H1 (cell line): ENCODE data around the gene PTPRE. TPM values are rescaled to one million over a fixed set of nuclear protein-coding genes. Genes with fewer than 3 reads are reported as not detected.

ENCODE experiments used
- CTCF ChIA-PET: fragments of 300-600 bp; sonication (Branson Sonifier 250); formaldehyde crosslinking; loops from one replicate; lab custom pipeline; 2021; ENCODE audit not compliant: partially characterized antibody; lab: Charles Lee
- POLR2A ChIA-PET: fragments of 300-600 bp; sonication (Branson Sonifier 250); formaldehyde crosslinking; loops from one replicate; lab custom pipeline; 2021; ENCODE audit warnings: inconsistent platforms; ENCODE audit not compliant: partially characterized antibody; lab: Charles Lee
- DNase-seq, 2 experiments: peaks; one replicate each; pipeline versions ENCODE4 v3.0.0 to v3.0.0-alpha.2; 2010 to 2022; ENCODE audit warnings: low spot score in 2 of 2, low read depth in 1 of 2, mixed read lengths in 1 of 2
- FAIRE-seq: peaks from 2 replicates; lab custom pipeline; 2011; peaks lifted over from hg19 to GRCh38; lab: Jason Lieb, UNC
- H2AFZ ChIP-seq: 2 replicates; pipeline ENCODE4 v1.8.1; 2012; ENCODE audit warnings: low read length, inconsistent platforms
- H2AK5ac ChIP-seq: 2 replicates; pipeline ENCODE4 v1.6.1; 2013; ENCODE audit warnings: low read depth, low read length
- H2BK120ac ChIP-seq: replicated peaks from 2 replicates; pipeline ENCODE3; 2013; ENCODE audit warnings: low read depth, low read length, inconsistent platforms
- H2BK12ac ChIP-seq: 2 replicates; pipeline ENCODE4 v1.6.1; 2013; ENCODE audit warnings: low read depth, low read length
- H2BK15ac ChIP-seq: 2 replicates; pipeline ENCODE4 v1.6.1; 2013; ENCODE audit warnings: low read length
- H2BK20ac ChIP-seq: 2 replicates; pipeline ENCODE4 v1.6.1; 2013; ENCODE audit warnings: low read length
- H2BK5ac ChIP-seq: 2 replicates; pipeline ENCODE4 v1.6.1; 2013; ENCODE audit warnings: low read depth, low read length
- H3K14ac ChIP-seq: 2 replicates; pipeline ENCODE4 v1.6.1; 2013; ENCODE audit warnings: inconsistent platforms; ENCODE audit not compliant: insufficient read length
- H3K18ac ChIP-seq: 2 replicates; pipeline ENCODE4 v1.6.1; 2013; ENCODE audit warnings: low read length; ENCODE audit errors: extremely low read depth
- H3K23ac ChIP-seq: 2 replicates; pipeline ENCODE4 v1.6.1; 2013; ENCODE audit warnings: inconsistent platforms; ENCODE audit not compliant: insufficient read length
- H3K23me2 ChIP-seq: 2 replicates; pipeline ENCODE4 v1.6.1; 2013; ENCODE audit warnings: low read depth, low read length
- H3K27ac ChIP-seq: 2 replicates; pipeline ENCODE4 v1.6.1; 2011; ENCODE audit warnings: low read depth, low read length, inconsistent platforms
- H3K27me3 ChIP-seq, 4 experiments: replicated peaks in 1 of 4; 1 replicate in 1 of 4; 2 replicates in 3 of 4; pipeline versions ENCODE4 v1.6.1 to v1.8.1; 2011 to 2013; ENCODE audit warnings: low read length in 3 of 4, mild to moderate bottlenecking in 3 of 4, inconsistent platforms in 2 of 4, mixed read lengths in 2 of 4, moderate library complexity in 1 of 4; ENCODE audit not compliant: control insufficient read depth in 3 of 4, insufficient read depth in 3 of 4; ENCODE audit errors: extremely low read depth in 1 of 4
- H3K36me3 ChIP-seq, 4 experiments: 2 replicates each; pipeline versions ENCODE4 v1.6.1 to v1.8.1; 2011 to 2013; ENCODE audit warnings: mild to moderate bottlenecking in 4 of 4, low read length in 3 of 4, moderate library complexity in 2 of 4, control low read depth in 1 of 4, inconsistent platforms in 1 of 4; ENCODE audit not compliant: insufficient read depth in 4 of 4, control insufficient read depth in 2 of 4
- H3K4ac ChIP-seq: replicated peaks from 2 replicates; pipeline ENCODE3; 2013; ENCODE audit warnings: low read length, low read depth, mixed read lengths, inconsistent platforms; ENCODE audit not compliant: insufficient read length
- H3K4me1 ChIP-seq, 4 experiments: replicated peaks in 1 of 4; 1 replicate in 1 of 4; 2 replicates in 3 of 4; pipeline versions ENCODE4 v1.6.1 to v1.8.1; 2011 to 2013; ENCODE audit warnings: low read length in 3 of 4, inconsistent platforms in 2 of 4, mixed read lengths in 1 of 4; ENCODE audit not compliant: insufficient read depth in 4 of 4, control insufficient read depth in 3 of 4
- H3K4me2 ChIP-seq, 2 experiments: 2 replicates each; pipeline versions ENCODE4 v1.6.1 to v1.8.1; 2011 to 2013; ENCODE audit warnings: low read depth in 2 of 2, low read length in 2 of 2, control low read depth in 1 of 2, inconsistent platforms in 1 of 2, mild to moderate bottlenecking in 1 of 2; ENCODE audit not compliant: insufficient read depth in 1 of 2
- H3K4me3 ChIP-seq, 4 experiments: fragments of 200-600, 300-600 bp in 1 of 4; sonication (generic), shearing (Covaris generic), sonication (Bioruptor Twin) in 1 of 4; 2 replicates each; pipeline versions ENCODE4 v1.5.1 to v1.8.1; 2011 to 2016; ENCODE audit warnings: low read length in 4 of 4, low read depth in 3 of 4, control low read depth in 2 of 4, inconsistent platforms in 2 of 4, mild to moderate bottlenecking in 2 of 4, mixed read lengths in 1 of 4, moderate library complexity in 1 of 4; ENCODE audit not compliant: insufficient read depth in 2 of 4; ENCODE audit errors: extremely low read depth in 1 of 4
- H3K56ac ChIP-seq: replicated peaks from 2 replicates; pipeline ENCODE3; 2013; ENCODE audit warnings: low read depth, mild to moderate bottlenecking, mixed read lengths, low read length, inconsistent platforms; ENCODE audit not compliant: insufficient read length
- H3K79me1 ChIP-seq: 2 replicates; pipeline ENCODE4 v1.6.1; 2013; ENCODE audit warnings: low read depth, low read length, control low read depth
- H3K79me2 ChIP-seq, 2 experiments: 2 replicates each; pipeline versions ENCODE4 v1.6.1 to v1.8.1; 2012 to 2013; ENCODE audit warnings: low read length in 2 of 2, mild to moderate bottlenecking in 2 of 2, inconsistent platforms in 1 of 2; ENCODE audit not compliant: insufficient read depth in 2 of 2, control insufficient read depth in 1 of 2
- H3K9ac ChIP-seq, 4 experiments: replicated peaks in 1 of 4; 1 replicate in 1 of 4; 2 replicates in 3 of 4; pipeline versions ENCODE4 v1.6.1 to v1.8.1; 2011 to 2013; ENCODE audit warnings: low read depth in 3 of 4, low read length in 3 of 4, control low read depth in 2 of 4, mild to moderate bottlenecking in 2 of 4, moderate library complexity in 2 of 4, inconsistent platforms in 1 of 4; ENCODE audit errors: extremely low read depth in 1 of 4
- H3K9me3 ChIP-seq, 2 experiments: 2 replicates each; pipeline versions ENCODE4 v1.6.1 to v1.8.1; 2012 to 2013; ENCODE audit warnings: mild to moderate bottlenecking in 2 of 2, moderate library complexity in 2 of 2, control low read depth in 1 of 2, inconsistent platforms in 1 of 2, low read depth in 1 of 2, low read length in 1 of 2, mixed read lengths in 1 of 2; ENCODE audit not compliant: insufficient read depth in 2 of 2
- H4K20me1 ChIP-seq, 2 experiments: replicated peaks in 1 of 2; 2 replicates each; pipeline versions ENCODE3 to v1.8.1; 2011 to 2013; ENCODE audit warnings: inconsistent platforms in 2 of 2, low read length in 2 of 2, mild to moderate bottlenecking in 1 of 2; ENCODE audit not compliant: insufficient read depth in 2 of 2, control insufficient read depth in 1 of 2
- H4K5ac ChIP-seq: 2 replicates; pipeline ENCODE4 v1.6.1; 2013; ENCODE audit warnings: low read length, low read depth, mixed read lengths, inconsistent platforms; ENCODE audit not compliant: insufficient read length
- H4K8ac ChIP-seq: 2 replicates; pipeline ENCODE4 v1.8.0; 2013; ENCODE audit warnings: mild to moderate bottlenecking, moderate library complexity, low read length, inconsistent platforms; ENCODE audit not compliant: insufficient read depth; ENCODE audit errors: extremely low read depth
- H4K91ac ChIP-seq: replicated peaks from 2 replicates; pipeline ENCODE3; 2013; ENCODE audit warnings: low read length, mixed read lengths, inconsistent platforms; ENCODE audit not compliant: insufficient read length
- CTCF ChIP-seq, 3 experiments: IDR thresholded peaks; 1 replicate in 2 of 3; 2 replicates in 1 of 3; pipeline versions ENCODE4 v1.5.1 to v1.6.1; 2011; ENCODE audit warnings: low read length in 3 of 3, mild to moderate bottlenecking in 3 of 3, inconsistent platforms in 2 of 3, low read depth in 1 of 3, moderate library complexity in 1 of 3; ENCODE audit not compliant: insufficient read depth in 1 of 3; ENCODE audit errors: control extremely low read depth in 1 of 3
- MAFK ChIP-seq: IDR thresholded peaks from 2 replicates; pipeline ENCODE4 v1.6.1; 2012; ENCODE audit warnings: low read depth, mild to moderate bottlenecking, improper control_type of control experiment, low read length
- PHF8 ChIP-seq: fragments of 200-600 bp; sonication (generic); conservative IDR thresholded peaks from 2 replicates; pipeline ENCODE4 v1.7.1; 2012; ENCODE audit warnings: low read depth, mild to moderate bottlenecking, inconsistent platforms, low read length, moderate library complexity
- RAD21 ChIP-seq, 2 experiments: IDR thresholded peaks in 1 of 2; conservative IDR thresholded peaks in 1 of 2; 2 replicates each; pipeline ENCODE4 v1.6.1; 2011; ENCODE audit warnings: low read depth in 2 of 2, low read length in 2 of 2, improper control_type of control experiment in 1 of 2, inconsistent platforms in 1 of 2, mild to moderate bottlenecking in 1 of 2, moderate library complexity in 1 of 2
- SP1 ChIP-seq: IDR thresholded peaks from 2 replicates; pipeline ENCODE4 v1.6.1; 2011; ENCODE audit warnings: low read depth, low read length
- TAF7 ChIP-seq: optimal IDR thresholded peaks from 2 replicates; pipeline ENCODE3; 2011; ENCODE audit warnings: low read depth, mild to moderate bottlenecking, inconsistent platforms, low read length, moderate library complexity, borderline replicate concordance
- TCF12 ChIP-seq: IDR thresholded peaks from 2 replicates; pipeline ENCODE4 v1.6.1; 2011; ENCODE audit warnings: low read depth, mild to moderate bottlenecking, low read length
- YY1 ChIP-seq: IDR thresholded peaks from 2 replicates; pipeline ENCODE4 v1.6.1; 2011; ENCODE audit warnings: low read depth, mild to moderate bottlenecking, low read length
- WGBS, 2 experiments: shearing (Covaris generic) in 1 of 2; methylation state at CpG; one replicate each; pipeline versions ENCODE4 v1.1.6 to v1.1.7; 2013 to 2015; ENCODE audit warnings: low lambda C conversion rate in 2 of 2, mixed read lengths in 2 of 2, inconsistent platforms in 1 of 2, low coverage in 1 of 2, missing lambda C conversion rate in 1 of 2; ENCODE audit not compliant: insufficient replicate concordance in 2 of 2, insufficient coverage in 1 of 2, insufficient read length in 1 of 2; ENCODE audit errors: extremely low coverage in 1 of 2, missing lambda C conversion rate in 1 of 2; 5-methylcytosine and 5-hydroxymethylcytosine counted together
- polyA plus RNA-seq, 7 experiments: library from polyadenylated mRNA; depleted of rRNA in 3 of 7; stranded (reverse) in 5 of 7; unstranded in 2 of 7; fragments of >200 nt in 5 of 7; fragments of 200-250 nt in 2 of 7; gene quantifications; 1 replicate in 5 of 7; 2 replicates in 1 of 7; 4 replicates in 1 of 7; pipeline versions ENCODE4 v1.2.1 to v1.2.3, GENCODE V29; 2011 to 2013; ENCODE audit warnings: missing spikeins in 2 of 7, mixed read lengths in 2 of 7
- total RNA-seq: library from RNA; stranded (reverse); fragmentation: NEBNext Ultra II Directional; extraction: Animal tissue kit (Norgen Biotek cat#: 25700); gene quantifications from 2 replicates; pipeline ENCODE4 v1.2.1, GENCODE V29; 2021

The PTPRE gene
- total and polyA plus RNA-seq, 2 of the 8 experiments (the other 6 are each of a cell fraction or from before 2014, with no cell fraction given) = 0.33 to 0.54 TPM

GRCh38 chr10:127973791-127974311 lies 66.9 kb downstream of the PTPRE start:
- Histone ChIP-seq H3K56ac (no peak overlapping the region), H3K9me3 (no peaks in the 10 kb centered on the region), H2BK120ac (no peak overlapping the region), H3K18ac (no peak overlapping the region), H2BK20ac (no peak overlapping the region), H3K4me1 (peaks cover 0 to 5% (median 0%) of the 10 kb centered on the region in 4 experiments; a peak in 3 of 7 replicates), H3K4ac (no peak overlapping the region), H3K23me2 (no peaks in the 10 kb centered on the region), H3K23ac (no peak overlapping the region), H2BK5ac (no peak overlapping the region), H4K8ac (no peak overlapping the region), H2BK15ac (no peak overlapping the region), H3K27me3 (no peaks in the 10 kb centered on the region), H3K14ac (no peak overlapping the region), H4K5ac (no peak overlapping the region), H3K36me3 (no peaks in the 10 kb centered on the region), H2BK12ac (no peak overlapping the region), H2AK5ac (no peak overlapping the region; the same call in 1 of the 2 replicates), H3K9ac (no peak overlapping the region), H3K27ac (no peak overlapping the region), H2AFZ (no peak overlapping the region), H3K79me2 (no peaks in the 10 kb centered on the region), H4K91ac (no peak overlapping the region), H3K4me3 (no peak overlapping the region), H4K20me1 (no peaks in the 10 kb centered on the region), H3K79me1 (no peaks in the 10 kb centered on the region), H3K4me2 (no peak overlapping the region)
- WGBS, 2 experiments = 86% methylated on average over 10 of the region's 10 CpGs; no CpG with 5 or more reads in 1 of the 2 experiments
- POLR2A ChIA-PET = no interaction called here
- no peak for FAIRE-seq
- TF ChIP-seq TAF7 (no peak), TCF12 (peak; percentile 80; the same call in 1 of the 2 replicates), YY1 (0 out of 2 replicates have a peak, but pooled peaks have one; percentile 29), SP1 (0 out of 2 replicates have a peak, but pooled peaks have one; percentile 23), PHF8 (no peak), RAD21 (IDR thresholded peaks at IDR 0.05 in 1 of 2, conservative IDR thresholded peaks at IDR 0.05 in 1 of 2; ENCODE audit: low read depth in 2 of 2, low read length in 2 of 2) (peak; percentile 62 to 80), CTCF (IDR thresholded peaks at IDR 0.05; ENCODE audit: control extremely low read depth in 1 of 3, insufficient read depth in 1 of 3, low read depth in 1 of 3, low read length in 3 of 3) (peak; percentile 63 to 67 (median 66)), MAFK (no peak)
- CTCF ChIA-PET = interaction anchor here (0.7 to 4.3 kb wide), 10 partner anchors 10 to 96 kb away, joined by 3 to 17 read pairs (median 4); partner anchors contain the start of gene PTPRE
- DNase-seq = peak in 1 of 2 experiments; percentile 36
